Testis (tissue), 2 donors: ENCODE measurements around the gene KIF26A.

Experiments
- POLR2A ChIP-seq: fragments of 450-650 bp; IDR thresholded peaks from one replicate; pipeline ENCODE4 v1.6.1; 2017; ENCODE audit warnings: antibody characterized with exemption, mild to moderate bottlenecking, moderate library complexity
- TF ChIP-seq, protein P1 (sequence below), 3 experiments: fragments of 450-650 bp in 2 of 3; fragments of 200-600 bp in 1 of 3; sonication (generic) in 1 of 3; IDR thresholded peaks; one replicate each; pipeline ENCODE4 v1.5.1; 2016 to 2019; ENCODE audit warnings: antibody characterized with exemption in 3 of 3, mild to moderate bottlenecking in 2 of 3, moderate library complexity in 1 of 3

DNA sequence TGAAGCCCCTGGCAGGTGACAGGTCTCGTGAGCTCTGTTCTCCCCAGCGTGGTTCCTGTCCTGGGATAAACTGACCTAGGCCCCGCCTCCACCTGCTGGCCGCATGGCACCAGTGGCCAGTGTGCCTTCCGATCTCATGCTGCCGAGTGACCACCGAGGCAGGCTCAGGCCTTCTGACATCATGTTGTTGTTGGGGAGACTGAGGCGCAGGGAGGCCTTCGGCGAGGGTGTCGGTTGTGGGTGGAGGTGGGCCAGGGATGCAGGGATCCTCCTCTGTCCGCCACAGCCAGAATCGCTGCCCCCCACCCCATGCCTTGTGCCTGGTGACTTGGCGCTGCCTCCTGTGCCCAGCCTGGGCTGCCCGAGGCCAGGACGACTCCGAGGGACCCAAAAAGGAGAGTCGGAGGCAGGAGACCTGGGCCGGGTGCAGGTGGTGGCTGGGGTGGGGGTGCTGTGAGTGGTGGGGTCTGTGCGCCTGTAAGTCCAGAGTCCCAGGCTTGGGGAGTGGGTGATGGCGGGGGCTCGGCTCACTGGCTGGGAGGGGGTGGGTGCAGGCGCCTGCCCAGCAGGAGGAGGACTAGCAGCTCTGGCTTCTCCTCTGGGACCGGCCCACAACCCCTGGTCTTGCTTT, 28.5 kb upstream of the KIF26A start:
- TF ChIP-seq, protein P1, sequence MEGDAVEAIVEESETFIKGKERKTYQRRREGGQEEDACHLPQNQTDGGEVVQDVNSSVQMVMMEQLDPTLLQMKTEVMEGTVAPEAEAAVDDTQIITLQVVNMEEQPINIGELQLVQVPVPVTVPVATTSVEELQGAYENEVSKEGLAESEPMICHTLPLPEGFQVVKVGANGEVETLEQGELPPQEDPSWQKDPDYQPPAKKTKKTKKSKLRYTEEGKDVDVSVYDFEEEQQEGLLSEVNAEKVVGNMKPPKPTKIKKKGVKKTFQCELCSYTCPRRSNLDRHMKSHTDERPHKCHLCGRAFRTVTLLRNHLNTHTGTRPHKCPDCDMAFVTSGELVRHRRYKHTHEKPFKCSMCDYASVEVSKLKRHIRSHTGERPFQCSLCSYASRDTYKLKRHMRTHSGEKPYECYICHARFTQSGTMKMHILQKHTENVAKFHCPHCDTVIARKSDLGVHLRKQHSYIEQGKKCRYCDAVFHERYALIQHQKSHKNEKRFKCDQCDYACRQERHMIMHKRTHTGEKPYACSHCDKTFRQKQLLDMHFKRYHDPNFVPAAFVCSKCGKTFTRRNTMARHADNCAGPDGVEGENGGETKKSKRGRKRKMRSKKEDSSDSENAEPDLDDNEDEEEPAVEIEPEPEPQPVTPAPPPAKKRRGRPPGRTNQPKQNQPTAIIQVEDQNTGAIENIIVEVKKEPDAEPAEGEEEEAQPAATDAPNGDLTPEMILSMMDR (IDR thresholded peaks at IDR 0.05) = no peak
- no peak for TF ChIP-seq POLR2A
